Retina (tissue), 1 donor: Measurements from ENCODE around the gene ALMS1.
A peak's percentile ranks its signal among the peaks of the same experiment; 100 is the strongest.
"Not testable (repeated sequence)": the region's sequence is repeated elsewhere in the genome, so short reads cannot be mapped to it uniquely, and the experiment has no call there.

Experiments
- DNase-seq: peaks from one replicate; pipeline ENCODE4 v3.0.0-alpha.2; 2016

ALMS1 gene

DNA sequence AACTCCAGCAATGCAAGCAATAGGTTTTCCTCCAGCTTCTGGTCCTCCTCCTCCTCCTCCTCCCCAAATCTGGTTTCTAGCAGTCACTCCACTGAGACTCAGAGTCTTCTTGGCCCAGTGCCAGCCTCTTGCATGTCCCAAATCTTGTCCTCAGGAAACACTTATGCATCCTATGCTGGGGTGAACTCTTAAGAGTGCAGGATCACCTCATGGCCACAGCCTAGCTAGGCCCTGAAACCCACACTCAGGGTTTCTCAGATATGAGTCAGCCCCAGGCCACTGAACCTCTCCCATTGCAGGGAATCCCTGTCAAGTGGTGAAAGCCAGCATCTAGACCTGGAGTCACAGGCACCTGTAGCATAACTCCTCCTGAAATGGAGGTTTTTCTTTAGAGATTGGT, 238.4 kb downstream of the ALMS1 start:
- DNase-seq: not testable (repeated sequence)

DNA sequence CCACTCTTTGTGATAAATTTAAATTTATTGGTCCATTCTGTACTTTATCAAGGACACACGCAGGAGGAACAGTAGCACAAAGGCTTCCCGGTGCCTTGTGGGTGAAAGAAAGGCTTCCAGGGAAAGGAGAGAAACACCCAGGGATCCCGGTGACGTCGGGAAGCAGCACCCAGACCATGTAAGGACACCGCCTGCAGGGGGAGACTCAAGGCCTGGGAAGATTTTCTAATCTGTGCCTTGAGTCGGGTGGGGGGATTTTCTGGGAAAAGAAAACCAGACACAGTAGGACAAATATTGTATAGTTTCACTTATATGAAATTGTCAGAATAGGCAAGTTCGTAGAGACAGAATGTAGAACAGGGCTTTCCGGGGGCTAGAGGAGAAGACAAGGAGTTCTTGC, 239.0 kb downstream of the ALMS1 start:
- not testable (repeated sequence) for DNase-seq

DNA sequence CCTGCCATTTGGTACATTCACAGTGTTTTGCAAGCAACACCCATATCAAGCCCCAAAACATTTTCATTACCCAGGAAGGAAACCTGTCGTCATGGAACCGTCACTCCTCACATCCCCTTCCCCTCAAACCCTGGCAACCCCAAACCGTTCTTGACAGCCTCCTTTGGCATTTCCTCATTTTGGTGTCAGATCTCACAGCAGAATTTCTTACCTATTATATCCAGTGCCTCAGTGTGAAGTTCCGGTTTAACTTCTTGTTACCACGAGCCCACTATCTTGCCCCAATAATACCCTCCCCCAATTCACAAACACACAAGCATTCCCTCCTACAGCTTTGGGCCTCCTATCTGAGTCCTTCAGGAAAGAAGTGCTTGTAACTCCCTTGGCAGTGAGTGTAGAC, 240.6 kb downstream of the ALMS1 start:
- not testable (repeated sequence) for DNase-seq

DNA sequence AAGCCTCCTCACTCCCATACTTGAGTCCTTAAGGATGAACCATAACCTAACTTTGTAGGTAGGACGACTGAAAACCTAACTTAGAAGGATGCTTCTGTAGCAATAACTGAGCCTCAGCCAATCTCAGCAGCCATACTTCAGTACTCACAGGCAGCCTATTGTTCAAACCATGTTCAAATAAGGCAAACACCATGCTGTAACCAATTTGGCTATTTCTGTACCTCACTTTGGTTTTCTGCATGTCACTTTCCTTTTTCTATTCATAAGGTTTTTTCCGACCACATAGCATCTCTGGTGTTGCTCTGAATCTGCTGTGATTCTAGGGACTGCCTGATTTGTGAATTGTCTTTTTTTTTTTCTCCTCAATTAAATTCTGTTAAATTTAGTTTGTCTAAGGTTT, 242.9 kb downstream of the ALMS1 start:
- DNase-seq: not testable (repeated sequence)

DNA sequence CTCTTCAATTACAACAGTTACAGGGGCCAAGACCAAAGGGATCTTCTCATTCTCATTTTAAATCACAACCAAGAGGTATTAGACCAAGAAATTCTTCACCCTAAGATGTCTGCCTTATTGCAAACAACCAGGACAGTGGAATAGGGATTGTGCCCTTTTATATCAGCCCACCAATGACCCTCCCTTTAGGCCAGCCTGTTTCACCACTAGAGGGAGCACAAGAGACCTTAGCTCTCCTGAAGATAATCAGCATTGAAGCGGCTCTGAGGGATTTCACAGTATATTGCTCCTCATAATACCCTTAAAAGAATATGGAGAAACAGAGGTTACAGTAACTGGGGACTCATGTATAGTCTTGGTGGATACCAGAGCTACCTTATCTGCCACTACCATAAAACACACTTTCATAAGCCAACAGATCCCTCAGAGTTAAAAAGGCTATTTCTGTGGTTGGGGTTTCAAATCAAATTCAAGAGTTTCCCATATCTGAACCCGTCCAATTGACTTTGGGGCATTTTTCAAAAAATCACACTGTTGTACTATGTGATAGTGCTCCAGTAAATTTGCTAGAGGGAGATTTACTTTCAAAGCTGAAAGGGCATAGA, 245.1 kb downstream of the ALMS1 start:
- DNase-seq: peak; percentile 11

DNA sequence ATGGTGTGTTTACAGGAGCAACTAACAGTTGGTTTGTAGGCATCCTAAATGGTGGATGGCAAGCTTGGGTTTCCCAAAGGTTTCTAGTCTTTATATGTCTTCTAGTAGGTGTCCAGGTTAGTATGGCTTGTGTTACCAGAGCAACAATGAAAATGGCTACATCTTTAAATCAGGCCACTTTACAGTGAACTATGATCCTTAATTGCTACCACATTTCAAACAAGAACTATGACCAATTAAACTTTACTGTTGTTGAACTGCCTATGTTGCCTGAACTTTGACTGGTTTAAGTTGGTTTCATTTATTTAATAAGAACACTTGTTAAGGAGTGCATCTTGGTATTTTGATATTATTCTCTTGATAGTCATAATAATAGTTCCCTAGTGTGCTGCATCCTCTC, 251.3 kb downstream of the ALMS1 start:
- DNase-seq: not testable (repeated sequence)

DNA sequence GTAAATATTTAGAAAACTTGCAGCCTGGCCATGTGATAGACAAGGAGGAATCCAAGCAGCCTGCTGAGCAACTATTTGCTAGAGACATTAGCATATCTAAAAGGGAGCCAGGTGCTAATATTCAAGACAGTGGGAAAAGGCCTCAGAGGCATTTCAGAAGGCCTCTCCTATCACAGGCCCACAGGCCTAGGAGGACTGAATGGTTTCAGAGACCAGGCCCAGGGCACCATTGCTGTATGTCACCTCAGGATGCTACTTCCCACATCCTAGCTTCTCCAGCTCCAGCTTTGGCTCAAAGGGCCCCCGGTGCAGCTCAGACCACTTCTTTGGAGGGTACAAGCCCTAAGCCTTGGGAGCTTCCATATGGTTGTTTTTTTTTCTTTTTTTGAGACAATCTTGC, 252.8 kb downstream of the ALMS1 start:
- no peak for DNase-seq

DNA sequence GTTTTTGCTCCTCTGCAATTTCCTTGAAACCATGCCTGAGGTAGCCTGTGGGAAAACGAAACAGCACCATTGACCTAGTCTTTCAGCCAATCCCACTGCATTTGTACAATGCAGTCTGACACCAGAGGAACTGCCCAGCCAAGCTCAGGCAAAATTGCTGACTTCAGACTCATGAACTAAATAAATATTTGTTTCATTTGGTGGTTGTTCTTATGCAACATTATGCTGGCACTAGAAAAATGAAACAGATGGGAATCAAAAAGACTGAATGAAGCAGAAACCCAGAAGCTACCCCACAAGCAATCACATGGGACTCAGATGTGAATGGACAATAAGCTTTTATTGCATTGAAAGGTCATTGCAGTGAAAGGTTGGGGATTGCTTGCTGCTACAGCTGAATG, 254.9 kb downstream of the ALMS1 start:
- no peak for DNase-seq

DNA sequence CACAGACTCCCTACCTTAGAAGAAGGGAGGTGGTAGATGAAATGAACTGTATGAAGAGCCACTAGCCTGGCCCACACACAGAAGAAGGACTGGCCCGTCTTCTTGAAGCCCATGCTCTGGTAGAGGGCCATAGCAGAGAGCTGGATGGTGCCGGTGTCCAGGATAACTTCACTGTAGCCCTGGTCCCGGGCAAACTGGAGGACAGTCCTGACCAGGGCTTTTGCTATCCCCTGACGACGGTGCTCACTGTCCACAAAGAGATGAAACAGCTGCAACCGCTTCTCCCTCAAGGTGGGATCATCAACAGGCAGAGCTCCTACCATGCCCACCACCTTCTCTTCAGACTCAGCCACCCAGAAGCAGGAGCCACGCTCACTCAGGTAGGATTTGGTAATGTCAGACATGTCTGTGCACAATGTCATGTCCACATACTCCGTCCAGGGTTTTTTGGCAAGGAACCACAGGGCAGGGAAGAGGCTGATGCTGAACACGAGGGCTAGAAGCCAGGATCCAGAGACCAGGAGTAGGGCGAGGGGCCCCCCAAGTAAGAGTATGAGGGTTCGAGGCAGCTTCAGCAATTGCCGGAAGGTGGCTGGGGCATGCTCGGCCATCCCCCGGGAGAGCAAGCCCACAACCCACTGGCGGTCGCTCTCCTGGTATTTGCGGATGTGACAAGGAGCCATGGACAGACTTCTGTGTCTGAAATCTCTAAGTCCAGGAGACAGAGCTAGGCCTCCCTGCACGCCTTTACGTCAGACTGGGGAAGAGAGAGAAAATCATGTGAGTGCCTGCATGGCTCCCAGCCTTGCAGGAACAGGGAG, 255.5 kb downstream of the ALMS1 start:
- no peak for DNase-seq

DNA sequence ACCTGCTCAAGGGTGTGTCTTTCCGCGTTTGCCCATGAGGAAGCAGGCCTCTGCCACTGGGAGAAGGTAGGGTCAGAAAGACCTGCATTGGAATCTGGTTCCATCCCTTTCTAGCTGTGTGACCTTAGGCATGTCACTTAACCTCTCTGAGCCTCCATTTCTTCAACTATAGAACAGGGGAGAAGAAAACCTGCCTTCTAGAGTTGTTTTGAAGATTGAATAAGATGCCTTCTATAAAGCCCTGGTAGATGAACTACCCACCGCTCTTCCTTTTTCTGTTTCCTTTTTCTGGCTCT, 256.1 kb downstream of the ALMS1 start:
- no peak for DNase-seq

DNA sequence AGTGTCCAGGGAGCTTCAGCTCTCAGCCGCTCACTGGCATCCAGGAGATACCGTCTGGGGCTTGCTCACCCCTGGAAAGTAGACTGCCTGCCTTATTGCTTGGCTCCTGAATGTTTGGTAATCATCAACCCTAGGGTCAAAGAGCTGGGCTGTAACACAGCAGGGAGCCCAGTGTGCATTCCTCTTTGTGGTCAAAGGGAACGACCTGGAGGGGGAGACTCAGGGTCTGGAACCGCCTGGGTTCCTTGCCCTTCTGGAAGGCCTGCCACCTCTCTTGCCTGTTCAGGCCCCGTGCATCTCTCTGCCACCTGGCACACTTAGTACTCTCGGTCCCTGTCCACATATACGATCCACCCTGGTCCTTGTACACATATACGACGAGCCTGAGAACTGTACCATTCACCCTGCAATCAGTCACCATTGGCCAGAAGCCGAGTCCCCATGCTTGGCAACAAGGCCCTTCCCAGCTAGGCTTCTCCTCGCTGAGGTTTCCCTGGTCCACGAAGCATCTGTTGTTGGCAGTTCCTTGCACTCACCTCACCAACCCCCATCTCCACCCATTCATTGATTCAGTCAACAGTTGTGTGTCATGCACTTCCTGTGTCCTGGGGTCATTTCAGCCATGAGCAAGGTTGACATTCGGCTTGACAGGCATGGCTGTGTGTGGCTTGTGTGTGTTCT, 256.8 kb downstream of the ALMS1 start, which contains the start of gene NAT8:
Gene NAT8, minus strand, starts transcription at position 85 of the 681 bp plus-strand sequence. CDS start 794 bp downstream, outside the sequence.
- no peak for DNase-seq

DNA sequence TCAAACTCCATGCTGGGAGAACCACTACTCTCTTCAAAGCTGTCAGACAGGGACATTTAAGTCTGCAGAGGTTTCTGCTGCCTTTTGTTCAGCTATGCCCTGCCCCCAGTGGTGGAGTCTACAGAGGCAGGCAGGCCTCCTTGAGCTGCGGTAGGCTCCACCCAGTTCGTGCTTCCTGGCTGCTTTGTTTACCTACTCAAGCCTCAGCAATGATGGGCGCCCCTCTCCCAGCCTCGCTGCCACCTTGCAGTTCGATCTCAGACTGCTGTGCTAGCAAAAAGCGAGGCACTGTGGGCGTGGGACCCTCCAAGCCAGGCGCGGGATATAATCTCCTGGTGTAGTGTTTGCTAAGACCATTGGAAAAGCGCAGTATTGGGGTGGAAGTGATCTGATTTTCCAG, 262.1 kb downstream of the ALMS1 start:
- not testable (repeated sequence) for DNase-seq

DNA sequence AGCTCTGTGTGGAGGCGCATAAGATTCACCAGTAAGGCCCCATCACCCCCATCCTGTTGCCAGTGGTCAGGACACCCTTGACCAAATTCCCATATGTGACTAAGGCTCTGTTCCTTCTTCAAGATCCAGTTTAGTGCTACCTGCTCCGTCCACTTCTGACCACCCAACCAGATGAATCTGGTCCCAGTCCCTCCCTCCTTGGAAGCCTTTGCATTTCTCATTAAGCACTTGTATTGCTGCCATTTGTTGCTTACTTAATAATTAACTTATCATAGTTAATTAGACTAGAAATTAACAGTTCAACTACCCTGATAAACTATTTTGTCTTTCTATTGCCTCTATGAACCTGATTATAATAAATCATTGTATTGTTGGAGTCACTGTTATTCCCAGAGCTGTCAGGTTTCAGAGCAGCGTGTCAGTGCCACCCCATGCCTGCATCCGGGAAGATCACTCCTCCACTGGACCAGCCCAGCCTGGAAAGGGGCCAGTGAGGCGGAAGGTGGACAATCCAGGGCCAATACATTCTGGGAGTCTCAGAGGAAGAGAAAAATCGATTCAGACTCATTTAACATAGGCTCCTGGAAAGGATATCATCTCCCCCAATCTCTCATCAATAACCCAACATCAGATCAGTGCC, 266.1 kb downstream of the ALMS1 start:
- no peak for DNase-seq

DNA sequence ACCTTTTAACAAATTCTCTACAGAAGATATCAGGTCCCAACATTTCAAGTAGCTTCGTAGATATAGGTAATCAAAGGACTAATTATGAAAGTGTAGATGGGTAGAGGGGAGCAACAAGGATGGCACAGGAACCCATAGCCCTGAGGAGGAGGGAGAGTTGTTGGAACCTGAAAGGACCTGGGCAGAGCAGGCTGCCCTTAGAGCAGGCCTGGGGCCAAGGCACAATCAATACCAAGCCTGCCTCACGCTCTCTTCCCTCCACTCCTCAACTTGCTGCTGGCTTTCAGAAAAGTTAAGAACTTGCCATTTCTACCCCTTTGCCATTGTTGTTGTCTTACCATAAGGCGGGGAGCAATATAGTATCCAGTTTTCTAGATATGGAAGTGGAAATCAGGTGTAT, 266.7 kb downstream of the ALMS1 start:
- no peak for DNase-seq

DNA sequence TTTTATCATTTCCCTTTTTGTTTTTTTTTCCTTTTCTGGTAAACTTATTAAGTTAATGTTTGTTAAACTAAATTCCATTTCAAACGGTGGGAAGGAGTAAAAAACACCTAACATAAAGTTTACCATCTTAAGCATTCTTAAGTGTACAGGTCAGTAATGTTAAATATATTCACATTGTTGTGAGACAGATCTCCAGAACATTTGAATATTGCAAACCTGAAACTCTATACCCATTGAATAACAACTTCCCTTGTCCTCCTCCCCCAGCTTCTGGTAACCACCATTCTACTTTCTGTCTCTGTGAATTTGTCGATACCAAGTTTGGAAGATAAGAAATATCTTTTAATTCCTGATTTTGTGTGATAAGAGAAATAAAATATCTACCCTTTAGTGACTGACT, 268.5 kb downstream of the ALMS1 start:
- no peak for DNase-seq
